Stimulated activated CD8-positive, alpha-beta memory T cell treated with anti-CD3 and anti-CD28 coated beads, Interleukin-15, amount 100 ng/mL, for 24 hours (primary cell): Measurements from ENCODE around the gene PIP5K1B.
"Not testable (repeated sequence)": the region's sequence is repeated elsewhere in the genome, so short reads cannot be mapped to it uniquely, and the experiment has no call there.

Experiments used
- DNase-seq: peaks from one replicate; pipeline ENCODE4 v3.0.0-alpha.2; 2020; ENCODE audit warnings: low read depth

Gene PIP5K1B

GRCh38 chr9:69028754-69029153, 323.7 kb downstream of the PIP5K1B start:
- no peak for DNase-seq

DNA sequence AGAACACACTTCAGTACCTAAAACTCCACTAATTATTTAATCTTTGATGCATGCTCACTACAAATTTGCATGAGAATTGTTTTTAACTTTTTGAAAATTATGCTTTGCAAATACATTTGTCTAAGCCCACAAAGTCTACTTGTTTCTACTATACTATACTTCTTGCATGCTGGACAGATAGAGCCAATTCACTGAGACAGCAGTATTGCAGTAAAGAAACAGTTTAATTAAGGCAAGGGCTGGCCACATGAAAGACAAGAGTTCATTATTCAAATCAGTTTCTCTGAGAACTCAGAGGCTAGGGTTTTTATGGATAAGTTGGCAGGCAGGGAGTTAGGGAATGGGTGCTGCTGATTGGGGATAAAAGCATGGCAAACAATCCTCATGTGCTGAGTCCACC, 324.5 kb downstream of the PIP5K1B start:
- no peak for DNase-seq

GRCh38 chr9:69030851-69031645, 326.0 kb downstream of the PIP5K1B start:
- DNase-seq, result no peak

GRCh38 chr9:69034071-69034470, 329.0 kb downstream of the PIP5K1B start:
- no peak for DNase-seq

DNA sequence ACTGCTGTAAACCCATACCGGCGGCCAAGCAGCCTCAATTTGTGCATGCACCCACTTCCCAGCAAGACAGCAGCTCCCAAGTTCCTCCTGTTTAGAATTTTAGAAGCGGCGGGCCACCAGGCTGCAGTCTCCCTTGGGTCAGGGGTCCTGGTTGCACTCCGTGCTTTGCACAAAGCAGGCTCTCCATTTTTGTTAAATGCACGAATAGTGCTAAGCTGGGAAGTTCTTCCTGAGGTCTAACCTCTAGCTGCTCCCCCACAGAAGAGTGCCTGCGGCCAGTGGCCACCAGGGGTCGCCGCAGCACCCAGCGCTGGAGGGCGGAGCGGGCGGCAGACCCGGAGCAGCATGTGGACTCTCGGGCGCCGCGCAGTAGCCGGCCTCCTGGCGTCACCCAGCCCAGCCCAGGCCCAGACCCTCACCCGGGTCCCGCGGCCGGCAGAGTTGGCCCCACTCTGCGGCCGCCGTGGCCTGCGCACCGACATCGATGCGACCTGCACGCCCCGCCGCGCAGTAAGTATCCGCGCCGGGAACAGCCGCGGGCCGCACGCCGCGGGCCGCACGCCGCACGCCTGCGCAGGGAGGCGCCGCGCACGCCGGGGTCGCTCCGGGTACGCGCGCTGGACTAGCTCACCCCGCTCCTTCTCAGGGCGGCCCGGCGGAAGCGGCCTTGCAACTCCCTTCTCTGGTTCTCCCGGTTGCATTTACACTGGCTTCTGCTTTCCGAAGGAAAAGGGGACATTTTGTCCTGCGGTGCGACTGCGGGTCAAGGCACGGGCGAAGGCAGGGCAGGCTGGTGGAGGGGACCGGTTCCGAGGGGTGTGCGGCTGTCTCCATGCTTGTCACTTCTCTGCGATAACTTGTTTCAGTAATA, 330.6 kb downstream of the PIP5K1B start, which contains the start of gene FXN:
FXN (plus strand) TSS at position 315 of the 871 bp plus-strand sequence; CDS start at position 346, 31 bp downstream.
- peak; percentile 72 for DNase-seq

- no peak for DNase-seq
These were observed 331.3 kb downstream of the PIP5K1B start for GRCh38 chr9:69036309-69036708.

- no peak for DNase-seq
These were observed 331.8 kb downstream of the PIP5K1B start for GRCh38 chr9:69036799-69037198.

DNA sequence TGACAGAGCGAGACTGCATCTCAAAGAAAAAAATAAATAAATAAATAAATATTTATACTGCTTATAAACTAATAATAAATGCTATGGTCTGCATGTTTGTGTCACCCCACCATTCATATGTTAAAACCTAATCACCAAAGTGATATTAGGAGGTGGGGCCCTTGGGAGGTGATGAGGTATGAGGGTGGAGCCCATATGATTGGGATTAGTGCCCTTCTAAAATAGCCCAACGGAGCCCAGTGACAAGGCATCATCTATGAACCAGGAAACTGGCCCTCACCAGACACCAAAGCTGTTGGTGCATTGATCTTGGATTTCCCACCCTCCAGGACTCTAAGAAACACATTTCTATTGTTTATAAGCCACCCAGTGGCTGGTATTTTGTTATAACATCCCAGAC, 335.6 kb downstream of the PIP5K1B start:
- no peak for DNase-seq

DNA sequence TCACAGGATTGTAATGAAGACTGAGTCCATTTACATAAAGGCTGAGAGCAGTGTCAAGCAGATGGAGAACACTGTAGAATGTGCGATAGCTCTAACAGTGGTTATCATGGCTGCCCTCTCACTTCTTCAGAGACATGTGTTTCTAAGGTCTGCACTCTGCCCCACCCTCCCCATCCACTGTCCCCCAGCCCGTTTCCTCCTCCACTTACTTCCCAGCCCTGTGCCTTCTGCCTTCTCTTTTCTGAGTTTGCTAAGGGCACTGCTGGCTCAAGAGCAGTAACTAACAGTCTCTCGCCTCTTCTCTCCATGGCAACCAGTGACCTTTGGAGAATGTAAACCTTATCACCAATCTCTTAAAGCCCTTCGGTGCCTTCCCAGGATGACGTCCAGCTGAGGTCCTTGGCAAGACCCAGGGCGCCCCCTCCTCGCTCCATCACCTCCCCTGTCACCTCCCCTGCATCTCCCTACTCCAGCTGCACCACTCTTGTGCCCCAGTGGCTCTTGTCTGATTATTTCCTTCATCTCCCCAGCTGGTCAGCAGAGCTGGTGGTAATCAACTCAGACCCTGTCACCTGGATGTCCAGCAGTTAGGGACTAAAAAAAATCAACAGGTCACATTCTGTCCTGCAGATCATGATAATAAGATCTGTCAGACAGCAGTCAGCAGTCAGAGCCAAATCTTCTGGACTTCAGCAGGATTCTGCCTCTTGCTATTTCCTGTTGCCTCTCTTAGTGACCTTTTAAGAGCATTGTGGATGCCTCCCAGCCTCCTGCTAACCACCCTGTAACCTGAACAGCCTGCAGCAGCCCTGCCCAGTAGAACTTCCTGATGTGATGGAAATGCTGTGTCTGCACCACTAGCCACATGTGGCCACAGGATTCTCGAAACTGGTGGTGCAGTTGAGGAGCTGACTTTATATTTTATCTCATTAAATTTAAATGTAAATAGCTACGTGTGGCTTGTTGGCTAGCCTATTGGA, 339.5 kb downstream of the PIP5K1B start:
- no peak for DNase-seq

DNA sequence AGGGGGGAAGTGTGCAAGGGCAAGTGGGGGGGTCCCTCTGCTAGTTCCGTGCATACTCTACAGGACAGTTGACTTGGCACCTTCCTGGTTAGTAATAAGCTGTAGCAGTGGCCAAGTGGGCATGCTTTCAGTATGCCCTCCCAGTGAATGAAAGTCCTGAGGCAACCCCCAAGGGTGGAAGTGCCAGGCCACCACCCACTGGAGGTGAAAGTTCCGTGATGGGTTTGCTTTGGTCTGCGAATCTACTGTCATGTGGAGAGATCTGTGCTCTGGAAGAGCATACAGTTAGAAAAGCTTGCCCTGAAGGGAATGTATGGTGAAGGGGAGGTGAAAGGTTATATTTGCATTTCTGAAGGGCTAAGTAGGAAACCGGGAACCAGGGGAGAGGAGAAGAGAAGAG, 340.8 kb downstream of the PIP5K1B start:
- no peak for DNase-seq

GRCh38 chr9:69046723-69047122, 341.7 kb downstream of the PIP5K1B start:
- no peak for DNase-seq

DNA sequence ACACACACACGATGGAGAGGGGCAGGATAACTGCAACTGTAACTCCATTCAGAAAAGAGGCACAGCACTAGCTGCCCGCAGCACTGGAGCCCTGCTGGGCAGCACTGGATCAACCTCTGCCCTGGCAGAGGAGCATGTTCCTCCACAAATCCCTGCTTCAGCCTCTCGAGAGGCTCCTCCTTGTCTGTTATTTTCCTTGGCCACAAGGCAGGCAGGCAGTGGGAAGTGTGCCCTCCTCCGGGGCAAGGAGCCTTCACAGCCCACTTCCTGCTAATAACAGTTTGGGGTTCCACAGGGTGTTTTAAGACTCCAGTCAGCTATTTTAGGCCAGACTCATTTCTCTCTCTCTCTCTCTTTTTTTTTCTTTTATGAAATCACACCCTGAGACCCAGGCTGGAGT, 342.3 kb downstream of the PIP5K1B start:
- no peak for DNase-seq

GRCh38 chr9:69049094-69049493, 344.1 kb downstream of the PIP5K1B start:
- no peak for DNase-seq

GRCh38 chr9:69050936-69051335, 345.9 kb downstream of the PIP5K1B start:
- not testable (repeated sequence) for DNase-seq

GRCh38 chr9:69054989-69055388, 349.9 kb downstream of the PIP5K1B start:
- DNase-seq, result no peak

DNA sequence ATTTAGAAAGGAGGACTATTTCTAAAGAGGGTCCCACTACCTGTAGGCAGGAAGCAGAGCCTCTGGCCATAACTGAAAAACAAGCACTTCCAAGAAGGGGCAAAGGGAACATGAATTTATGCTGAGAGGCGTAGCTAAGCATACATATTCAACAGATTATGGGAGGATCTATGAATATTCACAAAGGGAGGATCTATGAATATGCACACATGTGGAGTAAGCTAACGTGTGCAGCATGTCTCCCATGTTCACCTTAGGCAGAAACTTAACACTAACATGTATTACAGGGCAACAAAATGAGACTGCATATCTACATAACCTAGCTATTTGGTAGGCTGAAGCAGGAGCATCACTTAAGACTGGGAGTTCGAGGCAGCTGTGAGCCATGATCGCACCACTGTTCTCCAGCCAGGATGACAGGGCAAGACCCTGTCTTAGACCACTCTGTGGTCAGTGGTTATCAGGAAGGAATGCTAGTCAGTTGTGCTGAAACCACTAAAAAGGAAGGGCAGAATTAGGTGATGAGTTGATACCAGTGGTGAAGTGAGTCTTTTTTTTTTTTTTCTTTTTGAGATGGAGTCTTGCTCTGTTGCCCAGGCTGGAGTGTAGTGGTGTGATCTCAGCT, 351.3 kb downstream of the PIP5K1B start:
- no peak for DNase-seq

DNA sequence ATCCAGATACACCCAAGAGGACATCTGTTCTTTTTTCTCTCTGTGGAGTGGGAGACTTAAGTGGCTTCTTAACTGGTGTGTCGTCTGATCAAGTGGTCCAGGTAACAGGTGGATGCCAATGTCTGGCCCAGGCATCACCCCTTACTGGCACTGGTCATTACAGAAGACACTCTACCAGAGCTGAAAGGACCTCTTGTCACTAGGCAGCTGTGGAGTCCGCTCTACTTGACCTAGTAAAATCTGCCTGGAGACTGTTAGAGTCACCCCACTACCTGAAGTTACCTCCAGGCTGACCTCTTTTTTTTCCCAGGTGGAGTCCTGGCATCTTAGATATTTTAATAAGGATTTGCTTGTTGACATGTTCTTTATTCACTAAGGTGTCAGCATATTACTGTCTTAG, 353.1 kb downstream of the PIP5K1B start:
- DNase-seq, result no peak
